GM18498 (cell line): Measurements from ENCODE around the gene IFRD2.
"Not testable (repeated sequence)": the region's sequence is repeated elsewhere in the genome, so short reads cannot be mapped to it uniquely, and the experiment has no call there.

ENCODE experiments used
- ATAC-seq: cut with Tn5 transposase; IDR thresholded peaks from one replicate; pipeline ENCODE4 v1.9.1; 2021; ENCODE audit warnings: mild to moderate bottlenecking, moderate library complexity; ENCODE audit not compliant: unreplicated experiment

IFRD2 gene

DNA sequence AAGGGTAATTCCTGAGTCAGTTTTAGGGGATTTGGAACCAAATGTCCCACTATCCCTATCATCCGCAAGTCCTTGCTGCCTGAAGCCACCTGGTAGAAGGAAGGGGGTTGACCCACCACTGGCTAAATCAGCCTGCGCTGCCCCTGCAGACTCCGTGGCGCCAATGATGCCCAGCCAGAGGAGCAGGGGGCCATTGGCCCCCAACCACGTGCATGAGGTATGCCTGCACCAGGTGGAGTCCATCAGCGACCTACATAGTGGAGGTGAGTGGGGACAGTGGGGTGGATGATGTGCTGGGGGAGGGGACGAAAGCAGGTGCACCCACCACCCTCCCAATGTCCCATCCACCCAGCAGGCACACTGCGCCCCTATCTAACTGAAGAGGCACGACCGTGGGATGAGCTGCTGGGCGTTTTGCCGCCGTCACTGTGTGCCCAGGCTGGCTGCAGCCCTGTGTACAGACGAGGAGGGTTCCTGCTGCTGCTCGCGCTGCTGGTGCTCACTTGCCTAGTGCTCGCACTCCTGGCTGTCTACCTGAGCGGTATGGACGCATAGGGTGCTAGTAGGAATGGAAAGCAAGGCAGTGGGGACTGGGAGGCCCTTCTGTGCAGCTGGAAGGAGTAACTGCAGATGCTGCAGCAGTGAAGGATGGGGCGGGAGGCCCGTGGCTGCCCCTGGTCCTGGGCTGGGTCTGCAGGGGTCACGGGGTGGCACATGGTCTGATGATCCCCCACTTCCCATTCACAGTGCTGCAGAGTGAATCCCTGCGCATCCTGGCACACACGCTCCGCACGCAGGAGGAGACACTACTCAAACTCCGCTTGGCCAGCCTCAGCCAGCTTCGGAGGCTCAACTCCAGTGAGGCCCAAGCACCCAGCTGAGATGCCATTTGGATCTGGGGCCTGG lies 5.7 kb downstream of the IFRD2 start:
- ATAC-seq = no peak

DNA sequence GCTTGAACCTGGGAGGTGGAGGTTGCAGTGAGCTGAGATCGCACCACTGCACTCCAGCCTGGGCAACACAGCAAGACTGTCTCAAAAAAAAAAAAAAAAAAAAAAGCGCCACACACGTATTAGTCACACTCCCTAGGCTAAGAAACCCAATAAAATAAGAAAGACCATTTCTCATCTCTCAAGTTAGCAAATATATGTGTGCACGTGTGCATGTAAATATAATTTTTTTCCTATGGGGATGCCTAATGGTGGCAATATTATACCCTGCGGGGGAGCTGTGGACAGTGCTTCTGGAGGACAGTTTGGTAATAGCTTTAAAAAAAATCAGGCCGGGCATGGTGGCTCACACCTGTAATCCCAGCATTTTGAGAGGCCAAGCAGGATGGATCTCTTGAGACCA lies 8.1 kb downstream of the IFRD2 start:
- not testable (repeated sequence) for ATAC-seq

DNA sequence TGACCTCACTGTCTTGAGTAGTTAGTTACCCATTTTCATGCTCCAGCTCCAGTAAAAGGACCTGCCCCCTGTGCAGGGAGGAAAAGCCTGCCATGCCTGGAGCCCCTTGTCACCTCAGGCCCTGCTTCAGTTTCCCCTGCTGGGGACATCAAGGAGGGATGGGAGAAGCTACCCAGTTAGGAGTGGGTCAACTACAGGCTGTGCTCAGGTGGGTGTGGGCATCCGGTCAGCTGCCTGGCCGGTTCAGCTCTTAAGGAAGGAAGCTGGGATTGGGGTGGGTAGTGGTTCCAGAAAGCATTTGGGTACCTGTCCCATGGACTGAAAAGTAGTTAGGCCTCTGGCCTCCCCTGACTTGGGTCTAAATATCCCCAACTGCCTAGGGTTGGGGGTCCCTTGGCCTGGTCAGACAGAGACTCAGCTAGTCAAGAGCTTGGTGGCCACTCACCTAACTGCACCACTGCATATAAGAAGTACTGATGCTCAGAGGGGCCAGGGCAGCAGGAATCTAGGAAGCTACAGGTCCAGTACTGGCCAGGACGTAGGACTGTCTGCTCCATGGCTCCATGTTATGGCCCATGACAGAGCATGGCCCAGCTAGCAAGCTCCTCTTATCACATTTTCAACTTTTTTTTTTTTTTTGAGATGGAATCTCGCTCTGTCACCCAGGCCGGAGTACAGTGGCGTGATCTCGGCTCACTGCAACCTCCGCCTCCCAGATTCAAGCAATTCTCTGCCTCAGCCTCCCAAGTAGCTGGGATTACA lies 12.8 kb downstream of the IFRD2 start:
- ATAC-seq = no peak

DNA sequence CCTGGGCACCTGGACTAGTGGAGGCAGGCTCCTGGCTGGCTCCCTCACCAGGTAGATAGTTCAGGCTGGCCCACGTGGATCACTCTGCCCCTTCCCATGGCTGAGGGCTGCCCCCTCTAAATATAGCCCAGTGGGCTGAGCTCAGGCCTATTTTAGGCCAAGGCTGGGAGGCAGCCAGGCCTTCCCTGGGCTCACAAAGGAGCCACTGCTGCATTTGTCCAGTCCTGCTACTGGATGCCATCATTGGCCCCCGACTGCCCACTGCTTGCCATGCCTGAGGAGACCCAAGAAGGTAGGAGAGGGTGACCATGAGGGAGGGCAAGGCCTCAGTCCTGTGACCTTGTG lies 13.4 kb downstream of the IFRD2 start, which contains the start of gene LSMEM2:
TSS of gene LSMEM2 (plus strand) at position 208 of the 345 bp plus-strand sequence. CDS start at position 235, 27 bp downstream.
- ATAC-seq = no peak

DNA sequence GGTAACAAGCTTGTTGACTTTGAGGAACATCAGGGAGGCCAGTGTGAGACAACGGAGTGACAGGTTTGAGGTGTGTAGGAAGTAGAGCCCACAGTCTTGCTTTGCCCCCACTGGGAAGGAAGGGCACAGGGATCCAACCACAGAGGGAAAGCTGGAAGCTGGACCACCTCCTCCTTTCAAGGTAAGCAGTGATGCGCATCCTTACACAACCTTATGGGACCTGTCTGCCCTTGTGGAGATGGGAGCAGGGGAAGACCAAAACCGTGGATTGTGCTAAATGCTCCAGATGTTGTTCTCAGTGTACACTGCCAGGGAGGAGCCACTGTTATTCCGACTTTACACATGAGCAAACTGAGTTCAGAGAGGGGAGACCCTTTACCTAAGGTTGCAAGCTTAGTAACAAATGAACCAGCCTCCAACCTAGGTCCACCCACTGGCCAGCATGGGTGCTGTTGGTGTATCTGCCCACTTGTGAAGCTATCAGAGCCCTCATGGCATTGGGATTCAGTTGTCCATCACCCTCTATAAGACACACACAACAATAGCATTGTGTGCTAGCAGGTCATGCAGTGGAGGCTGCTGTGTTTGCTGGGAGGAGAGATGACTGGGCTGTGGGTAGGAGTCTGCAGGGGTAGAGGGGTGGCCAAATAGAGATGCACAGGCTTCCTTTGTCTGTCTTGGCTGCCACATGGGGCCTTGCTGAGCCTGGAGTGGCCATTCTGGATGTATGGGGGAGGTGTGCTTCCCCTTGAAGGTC lies 13.9 kb downstream of the IFRD2 start:
- ATAC-seq = no peak

DNA sequence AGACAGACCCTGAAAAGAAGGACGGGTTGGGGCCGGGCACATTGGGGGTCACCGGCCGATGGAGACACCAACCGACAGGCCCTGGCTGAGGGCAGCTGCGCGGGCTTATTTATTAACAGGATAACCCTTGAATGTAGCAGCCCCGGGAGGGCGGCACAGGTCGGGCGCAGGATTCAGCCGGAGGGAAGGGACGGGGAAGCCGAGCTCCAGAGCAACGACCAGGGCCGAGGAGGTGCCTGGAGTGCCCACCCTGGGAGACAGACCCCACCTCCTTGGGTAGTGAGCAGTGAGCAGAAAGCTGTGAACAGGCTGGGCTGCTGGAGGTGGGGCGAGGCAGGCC lies 15.5 kb downstream of the IFRD2 start:
- no peak for ATAC-seq

DNA sequence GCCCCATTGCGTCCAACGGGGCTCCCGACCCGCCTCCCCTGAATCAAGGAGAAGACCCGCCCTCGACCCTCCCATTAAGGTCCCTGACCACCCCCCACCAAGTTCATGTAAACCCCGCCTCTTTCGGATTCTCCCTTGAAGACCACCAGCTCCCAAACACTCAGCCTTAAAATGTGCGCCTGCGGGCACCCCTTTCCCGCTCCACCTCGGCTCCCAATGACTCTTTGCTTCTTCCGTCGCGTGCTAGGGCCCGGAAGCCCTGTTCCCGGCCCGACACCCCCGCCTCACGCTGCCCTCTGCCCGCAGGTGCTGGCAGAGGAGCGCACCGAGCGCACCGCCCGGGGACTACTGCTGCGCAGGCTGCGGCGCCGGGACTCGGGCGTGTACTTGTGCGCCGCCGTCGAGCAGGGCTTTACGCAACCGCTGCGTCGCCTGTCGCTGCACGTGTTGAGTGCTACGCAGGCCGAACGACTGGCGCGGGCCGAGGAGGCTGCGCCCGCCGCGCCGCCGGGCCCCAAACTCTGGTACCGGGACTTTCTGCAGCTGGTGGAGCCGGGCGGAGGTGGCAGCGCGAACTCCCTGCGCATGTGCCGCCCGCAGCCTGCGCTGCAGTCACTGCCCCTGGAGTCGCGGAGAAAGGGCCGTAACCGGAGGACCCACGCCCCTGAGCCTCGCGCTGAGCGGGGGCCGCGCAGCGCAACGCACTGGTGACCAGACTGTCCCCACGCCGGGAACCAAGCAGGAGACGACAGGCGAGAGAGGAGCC lies 16.1 kb downstream of the IFRD2 start:
- no peak for ATAC-seq

DNA sequence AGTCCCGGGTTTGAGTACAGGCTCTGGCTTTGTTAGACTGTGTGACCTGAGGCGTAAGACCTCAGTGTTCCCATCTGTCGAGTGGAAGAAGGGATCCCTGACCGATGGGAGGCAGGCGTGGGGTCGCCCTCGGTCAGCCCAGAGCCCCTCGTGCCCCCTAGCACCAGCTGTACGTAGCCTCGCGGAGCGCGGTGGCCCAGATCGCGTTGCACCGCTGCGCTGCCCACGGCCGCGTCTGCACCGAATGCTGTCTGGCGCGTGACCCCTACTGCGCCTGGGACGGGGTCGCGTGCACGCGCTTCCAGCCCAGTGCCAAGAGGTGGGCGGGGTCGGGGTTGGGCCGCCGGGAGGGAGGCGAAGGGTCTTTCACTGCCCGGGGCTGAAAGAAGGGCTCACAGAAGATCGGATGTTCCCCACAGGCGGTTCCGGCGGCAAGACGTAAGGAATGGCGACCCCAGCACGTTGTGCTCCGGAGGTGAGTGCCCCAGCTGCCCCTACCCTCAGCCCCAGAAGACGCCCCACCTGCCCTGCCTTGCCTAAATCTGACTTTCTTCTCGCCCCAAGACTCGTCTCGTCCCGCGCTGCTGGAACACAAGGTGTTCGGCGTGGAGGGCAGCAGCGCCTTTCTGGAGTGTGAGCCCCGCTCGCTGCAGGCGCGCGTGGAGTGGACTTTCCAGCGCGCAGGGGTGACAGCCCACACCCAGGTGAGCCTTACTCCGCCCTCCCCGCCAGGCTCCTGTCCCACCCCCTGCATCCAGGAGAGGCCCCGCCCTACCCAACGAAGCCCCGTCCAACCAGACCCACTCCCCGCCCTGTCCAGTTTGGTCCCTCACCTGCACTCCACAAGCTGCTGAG lies 16.9 kb downstream of the IFRD2 start:
- no peak for ATAC-seq

DNA sequence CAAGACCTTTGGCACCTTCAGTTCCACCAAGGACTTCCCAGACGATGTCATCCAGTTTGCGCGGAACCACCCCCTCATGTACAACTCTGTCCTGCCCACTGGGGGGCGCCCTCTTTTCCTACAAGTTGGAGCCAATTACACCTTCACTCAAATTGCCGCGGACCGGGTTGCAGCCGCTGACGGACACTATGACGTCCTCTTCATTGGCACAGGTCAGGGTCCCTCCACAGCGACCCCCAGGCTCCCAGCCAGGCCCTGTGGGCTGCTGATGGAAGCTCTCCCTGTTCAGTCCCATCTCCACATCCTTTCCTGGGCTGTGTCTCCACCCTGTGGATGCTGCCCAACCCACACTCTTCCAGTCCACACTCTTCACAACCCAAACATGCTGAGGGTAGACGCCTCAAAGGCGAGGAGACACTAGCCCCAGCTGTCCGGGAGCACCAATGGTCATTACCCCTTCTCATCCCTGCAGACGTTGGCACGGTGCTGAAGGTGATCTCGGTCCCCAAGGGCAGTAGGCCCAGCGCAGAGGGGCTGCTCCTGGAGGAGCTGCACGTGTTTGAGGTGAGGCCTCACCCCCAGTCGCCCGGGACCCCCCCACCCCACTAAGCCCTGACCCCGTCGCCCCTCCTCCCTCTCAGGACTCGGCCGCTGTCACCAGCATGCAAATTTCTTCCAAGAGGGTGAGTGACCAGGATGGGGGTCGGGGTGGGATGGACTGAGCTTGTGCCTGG lies 17.7 kb downstream of the IFRD2 start:
- no peak for ATAC-seq

DNA sequence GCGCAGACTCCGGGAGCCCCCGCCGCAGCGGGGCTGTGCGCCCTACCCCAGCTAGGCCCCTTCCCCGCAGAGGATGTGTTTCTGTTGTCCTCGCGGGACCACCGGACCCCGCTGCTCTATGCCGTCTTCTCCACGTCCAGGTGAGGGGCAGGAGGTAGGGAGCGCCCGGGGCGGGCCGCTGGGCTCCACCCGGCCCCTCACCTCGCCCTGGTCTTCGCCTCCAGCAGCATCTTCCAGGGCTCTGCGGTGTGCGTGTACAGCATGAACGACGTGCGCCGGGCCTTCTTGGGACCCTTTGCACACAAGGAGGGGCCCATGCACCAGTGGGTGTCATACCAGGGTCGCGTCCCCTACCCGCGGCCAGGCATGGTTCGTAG lies 18.6 kb downstream of the IFRD2 start:
- no peak for ATAC-seq

DNA sequence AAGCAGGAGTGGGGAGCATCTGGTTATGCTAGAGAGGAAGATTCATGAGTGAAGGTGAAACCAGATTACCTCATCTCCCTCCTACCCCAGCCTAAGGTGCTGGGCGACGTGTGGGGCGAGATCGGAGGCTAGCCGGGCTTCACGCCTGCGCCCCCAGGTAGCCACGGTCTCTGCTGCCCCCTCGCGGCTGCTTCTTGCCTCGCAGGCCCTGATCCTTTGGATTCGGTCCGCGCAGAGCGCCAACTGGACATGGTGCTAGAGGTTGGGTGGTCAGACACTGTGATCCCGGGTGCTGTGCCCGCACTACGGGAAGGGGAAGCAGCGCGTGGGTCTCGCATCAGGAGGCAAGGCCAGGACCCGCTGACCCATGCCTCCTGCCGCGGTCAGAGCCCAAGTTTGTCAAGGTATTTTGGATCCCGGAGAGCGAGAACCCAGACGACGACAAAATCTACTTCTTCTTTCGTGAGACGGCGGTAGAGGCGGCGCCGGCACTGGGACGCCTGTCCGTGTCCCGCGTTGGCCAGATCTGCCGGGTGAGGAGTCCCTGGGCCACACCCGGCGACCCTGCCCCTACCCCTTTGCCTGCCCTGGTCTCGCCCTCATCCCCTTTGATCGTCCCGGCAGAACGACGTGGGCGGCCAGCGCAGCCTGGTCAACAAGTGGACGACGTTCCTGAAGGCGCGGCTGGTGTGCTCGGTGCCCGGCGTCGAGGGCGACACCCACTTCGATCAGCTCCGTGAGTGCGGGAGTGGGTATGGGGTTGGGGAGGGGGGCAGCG lies 19.1 kb downstream of the IFRD2 start:
- ATAC-seq = peak; percentile 81

DNA sequence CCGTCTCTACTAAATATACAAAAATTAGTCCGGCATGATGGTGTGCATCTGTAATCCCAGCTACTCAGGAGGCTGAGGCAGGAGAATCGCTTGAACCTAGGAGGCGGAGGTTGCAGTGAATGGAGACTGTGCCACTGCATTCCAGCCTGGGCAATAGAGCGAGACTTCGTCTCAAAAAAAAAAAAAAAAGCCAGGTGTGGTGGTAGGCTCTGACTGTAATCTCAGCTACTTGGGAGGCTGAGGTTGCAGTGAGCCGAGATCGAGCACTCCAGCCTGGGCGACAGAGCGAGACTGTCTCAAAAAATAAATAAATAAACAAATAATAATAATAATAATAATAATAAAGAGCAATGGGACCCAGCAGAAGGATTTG lies 19.7 kb downstream of the IFRD2 start:
- not testable (repeated sequence) for ATAC-seq

DNA sequence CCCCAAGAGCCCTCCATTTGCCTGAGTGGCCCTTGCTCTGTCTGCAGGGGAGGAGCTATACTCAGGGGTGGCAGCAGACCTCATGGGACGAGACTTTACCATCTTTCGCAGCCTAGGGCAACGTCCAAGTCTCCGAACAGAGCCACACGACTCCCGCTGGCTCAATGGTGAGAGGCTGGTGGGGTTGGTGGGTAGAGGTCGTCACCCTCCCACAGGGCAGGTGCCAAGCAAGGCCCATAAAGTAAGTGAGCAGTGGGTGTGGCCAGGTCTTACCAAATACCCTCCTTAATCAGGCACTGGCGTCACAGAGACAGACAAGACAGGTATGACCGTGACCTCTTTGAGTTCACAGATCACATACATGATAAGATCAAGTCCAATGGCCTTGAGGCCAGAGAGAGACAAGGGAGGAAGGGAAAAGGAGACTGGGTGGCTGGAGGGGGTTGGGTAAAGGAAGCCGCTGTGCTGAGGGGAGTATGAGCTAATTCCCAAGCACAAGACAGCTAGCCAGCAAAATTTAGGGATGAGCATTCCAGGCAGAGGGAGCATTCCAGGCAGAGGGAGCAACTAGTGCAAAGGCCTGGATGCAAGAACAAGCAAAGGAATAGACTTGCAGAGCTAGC lies 20.8 kb downstream of the IFRD2 start:
- ATAC-seq = no peak

DNA sequence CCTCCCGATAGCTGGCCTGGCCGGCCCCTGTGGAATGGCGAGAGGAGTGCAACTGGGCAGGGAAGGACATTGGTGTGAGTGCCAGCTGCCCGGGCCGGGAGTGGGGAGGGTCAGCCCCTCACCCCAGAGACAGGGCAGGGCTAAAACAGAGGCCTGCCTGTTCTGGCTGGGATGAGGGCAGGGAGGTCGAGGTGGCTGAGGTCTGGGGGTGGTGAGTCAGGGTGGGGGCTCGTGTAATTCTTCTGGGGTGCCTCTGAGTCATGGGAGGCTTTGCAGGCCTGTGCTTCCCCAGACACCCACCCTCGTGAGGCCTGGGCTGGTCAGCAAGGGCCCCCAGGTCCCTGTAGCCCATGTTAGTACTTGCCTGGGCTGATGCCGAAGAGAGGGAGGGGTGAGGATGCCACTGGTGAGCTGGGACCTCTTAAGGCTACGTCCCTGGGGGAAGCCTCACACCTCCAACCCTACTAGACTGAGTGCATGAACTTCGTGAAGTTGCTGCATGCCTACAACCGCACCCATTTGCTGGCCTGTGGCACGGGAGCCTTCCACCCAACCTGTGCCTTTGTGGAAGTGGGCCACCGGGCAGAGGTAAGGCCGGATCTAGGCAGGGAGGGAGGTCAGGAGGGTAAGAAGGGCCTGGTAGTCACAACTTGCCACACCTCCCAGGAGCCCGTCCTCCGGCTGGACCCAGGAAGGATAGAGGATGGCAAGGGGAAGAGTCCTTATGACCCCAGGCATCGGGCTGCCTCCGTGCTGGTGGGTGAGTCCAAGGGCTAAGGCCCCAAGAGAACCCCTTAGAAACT lies 21.6 kb downstream of the IFRD2 start:
- ATAC-seq = no peak

DNA sequence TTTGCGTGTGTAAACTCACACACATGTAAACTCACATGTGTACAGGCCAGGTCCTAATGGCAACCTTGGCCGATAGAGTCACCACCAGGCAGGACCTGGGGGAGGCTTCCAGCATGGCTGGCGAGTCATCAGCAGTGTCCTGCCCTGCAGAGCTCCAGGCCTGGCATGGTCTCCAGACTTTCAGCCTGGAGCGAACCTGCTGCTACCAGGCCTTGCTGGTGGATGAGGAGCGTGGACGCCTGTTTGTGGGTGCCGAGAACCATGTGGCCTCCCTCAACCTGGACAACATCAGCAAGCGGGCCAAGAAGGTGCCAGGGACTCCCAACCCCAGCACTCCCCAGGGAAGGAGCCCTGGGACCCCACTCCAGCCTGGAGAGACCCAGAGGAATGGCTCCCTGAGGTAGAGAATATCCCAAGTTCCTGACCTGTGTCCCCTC lies 22.2 kb downstream of the IFRD2 start:
- no peak for ATAC-seq

DNA sequence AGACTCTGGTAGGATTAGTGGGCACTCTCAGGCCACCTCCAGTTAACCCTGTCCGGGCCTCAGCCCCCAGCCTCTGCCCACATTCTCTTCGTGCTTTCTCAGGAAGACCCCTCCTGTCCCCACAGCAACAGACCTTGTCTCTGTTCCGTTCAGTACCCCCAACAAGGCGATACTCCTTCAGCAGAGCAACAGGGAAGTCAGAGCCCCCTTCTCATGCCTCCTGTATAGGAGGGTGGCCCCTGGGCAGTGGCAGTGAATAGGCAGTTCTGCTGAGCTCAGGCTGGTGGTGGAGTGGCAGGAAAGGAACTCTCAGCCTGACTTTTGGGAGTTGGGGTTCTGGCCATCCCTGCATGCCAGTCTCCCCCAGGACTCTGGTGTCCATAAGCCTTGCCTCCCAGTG lies 22.8 kb downstream of the IFRD2 start:
- ATAC-seq = no peak
